HCT116 (cell line): ENCODE measurements around the gene TMEM9. TPM values are rescaled to one million over a fixed set of nuclear protein-coding genes. Genes with fewer than 3 reads are reported as not detected.

Experiments
- ATAC-seq: fragments of 200-7000 bp; cut with Tn5 transposase; 2 replicates; pipeline ENCODE4 v1.9.1; 2020; ENCODE audit warnings: mild to moderate bottlenecking, moderate library complexity
- BruUV-seq: library from RNA; stranded (reverse); fragments of 400-500 nt; replicated peaks from 2 replicates; lab custom pipeline; 2021; lab: Mats Ljungman, UMichigan
- CTCF ChIA-PET: fragments of 300-600 bp; sonication (Branson Sonifier 250); formaldehyde crosslinking; loops from one replicate; lab custom pipeline; 2021; ENCODE audit warnings: antibody characterized with exemption; lab: Charles Lee
- POLR2A ChIA-PET: fragments of 300-600, 350-600 bp; sonication (Branson Sonifier 250); formaldehyde crosslinking; loops from one replicate; lab custom pipeline; 2021; ENCODE audit warnings: antibody characterized with exemption; lab: Charles Lee
- RAD21 ChIA-PET, 2 experiments: fragments of 300-600 bp; sonication (Branson Sonifier 250); formaldehyde crosslinking; loops; one replicate each; lab custom pipeline; 2023; ENCODE audit warnings: low total read pairs in 2 of 2; ENCODE audit not compliant: uncharacterized antibody in 2 of 2, unreplicated experiment in 2 of 2, low non-redundant PET in 1 of 2; lab: Charles Lee
- DNase-seq: peaks from one replicate; pipeline ENCODE4 v3.0.0-alpha.2; 2010; ENCODE audit warnings: low read depth, low spot score
- H2AFZ ChIP-seq: fragments of 200-600 bp; shearing (Covaris generic), sonication (generic); 2 replicates; pipeline ENCODE4 v1.6.1; 2017; ENCODE audit warnings: low read depth, mixed run types, mixed read lengths, antibody characterized with exemption, low read length; ENCODE audit not compliant: poor library complexity, severe bottlenecking
- H3K27ac ChIP-seq: 2 replicates; pipeline ENCODE4 v1.5.1; 2012; ENCODE audit warnings: low read depth, low read length
- H3K27me3 ChIP-seq: fragments of 200-600 bp; sonication (generic); 2 replicates; pipeline ENCODE4 v1.6.1; 2016; ENCODE audit warnings: mixed run types, low read length, mixed read lengths; ENCODE audit not compliant: insufficient read depth
- H3K36me3 ChIP-seq, 2 experiments: fragments of 200-500 bp in 1 of 2; fragments of 200-600 bp in 1 of 2; sonication (Bioruptor generic) in 1 of 2; sonication (generic) in 1 of 2; 2 replicates each; pipeline versions ENCODE4 v1.5.1 to v1.6.1; 2014 to 2016; ENCODE audit warnings: low read length in 2 of 2, inconsistent platforms in 1 of 2, mixed read lengths in 1 of 2, mixed run types in 1 of 2; ENCODE audit not compliant: insufficient read depth in 2 of 2, control insufficient read depth in 1 of 2
- H3K4me1 ChIP-seq, 2 experiments: fragments of 200-600 bp in 1 of 2; sonication (generic) in 1 of 2; 2 replicates each; pipeline versions ENCODE4 v1.5.1 to v1.6.1; 2012 to 2017; ENCODE audit warnings: low read length in 2 of 2, inconsistent platforms in 1 of 2, mild to moderate bottlenecking in 1 of 2, mixed read lengths in 1 of 2, mixed run types in 1 of 2, moderate library complexity in 1 of 2; ENCODE audit not compliant: insufficient read depth in 2 of 2, control insufficient read depth in 1 of 2
- H3K4me2 ChIP-seq: fragments of 200-600 bp; sonication (generic); 2 replicates; pipeline ENCODE4 v1.6.1; 2017; ENCODE audit warnings: mixed run types, low read length, mixed read lengths
- H3K4me3 ChIP-seq, 2 experiments: fragments of 200-600 bp in 1 of 2; sonication (generic) in 1 of 2; replicated peaks in 1 of 2; 2 replicates each; pipeline ENCODE4 v1.5.1; 2011 to 2016; ENCODE audit warnings: low read length in 2 of 2, control low read depth in 1 of 2, low read depth in 1 of 2, mild to moderate bottlenecking in 1 of 2, mixed read lengths in 1 of 2, mixed run types in 1 of 2
- H3K79me2 ChIP-seq: fragments of 200-600 bp; sonication (generic); 2 replicates; pipeline ENCODE4 v1.6.1; 2017; ENCODE audit warnings: mild to moderate bottlenecking, mixed run types, low read length, moderate library complexity, mixed read lengths; ENCODE audit not compliant: insufficient read depth
- H3K9ac ChIP-seq: fragments of 200-600 bp; sonication (generic); 2 replicates; pipeline ENCODE4 v1.6.1; 2016; ENCODE audit warnings: low read length, mixed read lengths
- H3K9me2 ChIP-seq: fragments of 200-600 bp; sonication (generic), shearing (Covaris generic); 2 replicates; pipeline ENCODE4 v1.6.1; 2017; ENCODE audit warnings: mixed run types, mild to moderate bottlenecking, moderate library complexity; ENCODE audit not compliant: insufficient read depth
- H3K9me3 ChIP-seq, 2 experiments: fragments of 200-500 bp in 1 of 2; fragments of 200-600 bp in 1 of 2; sonication (Bioruptor generic) in 1 of 2; sonication (generic) in 1 of 2; 2 replicates each; pipeline ENCODE4 v1.6.1; 2014 to 2017; ENCODE audit warnings: low read length in 2 of 2, mixed read lengths in 2 of 2, inconsistent platforms in 1 of 2, low read depth in 1 of 2, mild to moderate bottlenecking in 1 of 2, mixed run types in 1 of 2, moderate library complexity in 1 of 2; ENCODE audit not compliant: control insufficient read depth in 1 of 2, insufficient read depth in 1 of 2
- H4K20me1 ChIP-seq: fragments of 200-600 bp; sonication (generic), shearing (Covaris generic); 2 replicates; pipeline ENCODE4 v1.6.1; 2017; ENCODE audit warnings: mixed run types, mild to moderate bottlenecking, moderate library complexity; ENCODE audit not compliant: insufficient read depth
- ATF3 ChIP-seq: IDR thresholded peaks from 2 replicates; pipeline ENCODE4 v1.6.1; 2012
- CBX3 ChIP-seq: IDR thresholded peaks from 2 replicates; pipeline ENCODE4 v1.6.1; 2012; ENCODE audit warnings: low read depth
- CEBPB ChIP-seq: IDR thresholded peaks from 2 replicates; pipeline ENCODE4 v1.6.1; 2012; ENCODE audit warnings: low read depth
- CTCF ChIP-seq, 3 experiments: fragments of 200-600 bp in 1 of 3; sonication (generic) in 1 of 3; IDR thresholded peaks in 2 of 3; conservative IDR thresholded peaks in 1 of 3; 2 replicates each; pipeline ENCODE4 v1.5.1; 2012 to 2017; ENCODE audit warnings: low read depth in 2 of 3, low read length in 2 of 3, antibody characterized with exemption in 1 of 3, borderline replicate concordance in 1 of 3, control low read depth in 1 of 3, mild to moderate bottlenecking in 1 of 3, mixed read lengths in 1 of 3, mixed run types in 1 of 3, moderate library complexity in 1 of 3; ENCODE audit not compliant: insufficient read depth in 1 of 3
- EGR1 ChIP-seq: IDR thresholded peaks from 2 replicates; pipeline ENCODE4 v1.6.1; 2012; ENCODE audit warnings: low read depth
- ELF1 ChIP-seq: IDR thresholded peaks from 2 replicates; pipeline ENCODE4 v1.6.1; 2012; ENCODE audit warnings: low read depth, borderline replicate concordance
- EZH2 ChIP-seq: fragments of 200-600 bp; sonication (generic); IDR thresholded peaks from 2 replicates; pipeline ENCODE4 v1.6.1; 2017; ENCODE audit warnings: antibody characterized with exemption, mixed run types
- EZH2phosphoT487 ChIP-seq: fragments of 200-600 bp; IDR thresholded peaks from 2 replicates; pipeline ENCODE4 v1.6.1; 2018; ENCODE audit warnings: antibody characterized with exemption, borderline replicate concordance
- POLR2A ChIP-seq: IDR thresholded peaks from 2 replicates; pipeline ENCODE4 v1.7.0; 2011; ENCODE audit warnings: borderline replicate concordance; ENCODE audit not compliant: insufficient read depth, insufficient read length; ENCODE audit errors: extremely low read depth
- POLR2AphosphoS5 ChIP-seq: IDR thresholded peaks from 2 replicates; pipeline ENCODE4 v1.6.1; 2011; ENCODE audit warnings: mild to moderate bottlenecking, low read depth, low read length, moderate library complexity
- RAD21 ChIP-seq: IDR thresholded peaks from 2 replicates; pipeline ENCODE4 v1.6.1; 2012; ENCODE audit warnings: low read depth, mild to moderate bottlenecking
- REST ChIP-seq: IDR thresholded peaks from 2 replicates; pipeline ENCODE4 v1.6.1; 2012; ENCODE audit warnings: low read depth
- SIN3A ChIP-seq: IDR thresholded peaks from 2 replicates; pipeline ENCODE4 v1.6.1; 2012; ENCODE audit warnings: low read depth
- SP1 ChIP-seq: IDR thresholded peaks from 2 replicates; pipeline ENCODE4 v1.6.1; 2012; ENCODE audit warnings: low read depth
- SRF ChIP-seq: IDR thresholded peaks from 2 replicates; pipeline ENCODE4 v1.6.1; 2012; ENCODE audit warnings: low read depth
- TCF7L2 ChIP-seq: IDR thresholded peaks from 2 replicates; pipeline ENCODE4 v1.7.0; 2011; ENCODE audit warnings: borderline replicate concordance, inconsistent platforms; ENCODE audit not compliant: insufficient read depth, insufficient read length; ENCODE audit errors: extremely low read depth
- ZBTB33 ChIP-seq: IDR thresholded peaks from 2 replicates; pipeline ENCODE4 v1.6.1; 2011; ENCODE audit warnings: mild to moderate bottlenecking, low read length, moderate library complexity; ENCODE audit not compliant: insufficient replicate concordance; ENCODE audit errors: extremely low read depth
- ZNF274 ChIP-seq: fragments of 200-500 bp; sonication (Bioruptor generic); IDR thresholded peaks from 2 replicates; pipeline ENCODE4 v1.6.1; 2014; ENCODE audit warnings: mild to moderate bottlenecking, low read depth, low read length, inconsistent platforms
- intact Hi-C: fragments of 100-400 bp; cut with micrococcal nuclease; formaldehyde crosslinking; loops from 2 replicates; pipeline ENCODE4 v1.10.0; 2022
- total RNA-seq: library from RNA; stranded (reverse); gene quantifications from one replicate; pipeline ENCODE4 v1.2.1, GENCODE V29; 2021; ENCODE audit not compliant: unreplicated experiment

Gene TMEM9
- total RNA-seq, 1 experiment from 2014 or later: 66.3 TPM

DNA sequence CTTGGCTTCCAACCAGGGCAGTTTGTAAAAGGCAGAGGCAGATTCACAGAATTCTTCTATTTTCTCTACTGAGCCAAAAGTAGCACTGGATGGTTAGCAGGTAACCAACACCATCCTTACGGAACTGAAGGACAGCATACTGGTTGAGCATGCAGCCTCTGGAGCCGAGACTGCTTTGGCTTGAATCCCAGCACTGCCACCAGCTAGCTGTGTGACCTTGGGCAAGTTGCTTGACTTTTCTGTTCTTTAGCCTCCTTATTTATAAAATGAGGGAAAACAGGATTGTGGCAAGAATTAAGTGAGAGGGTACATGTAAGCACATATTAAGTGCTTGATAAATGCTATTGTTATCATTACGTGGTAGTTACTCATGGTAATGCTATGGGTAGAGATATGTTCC is 61.5 kb downstream of the TMEM9 start:
- Histone ChIP-seq H3K9ac (no peak overlapping the region), H3K27me3 (no peaks in the 10 kb centered on the region), H4K20me1 (no peaks in the 10 kb centered on the region), H3K9me3 (no peaks in the 10 kb centered on the region), H2AFZ (no peak overlapping the region), H3K4me3 (no peak overlapping the region), H3K36me3 (no peaks in the 10 kb centered on the region), H3K9me2 (no peaks in the 10 kb centered on the region), H3K4me1 (no peaks in the 10 kb centered on the region; a peak in 1 of 4 replicates)
- no peak for DNase-seq
- ChIA-PET RAD21 (no interaction called here), POLR2A (no interaction called here), CTCF (no interaction called here)
- no peak for ATAC-seq
- intact Hi-C loops: no loop called here
- TF ChIP-seq CEBPB (no peak), ATF3 (no peak), REST (no peak), SRF (no peak), EZH2 (no peak), ZBTB33 (no peak), SIN3A (no peak), RAD21 (no peak), EZH2phosphoT487 (no peak), CBX3 (no peak), ZNF274 (no peak), TCF7L2 (no peak), CTCF (IDR thresholded peaks at IDR 0.05 in 2 of 3, conservative IDR thresholded peaks at IDR 0.05 in 1 of 3; ENCODE audit: borderline replicate concordance in 1 of 3, insufficient read depth in 1 of 3, low read depth in 2 of 3, low read length in 2 of 3) (no peak), EGR1 (no peak), ELF1 (no peak), SP1 (no peak), POLR2A (no peak), POLR2AphosphoS5 (no peak)
- TF ChIP-seq, all 23 proteins: peak for 0
- no TSS peak for BruUV-seq
- Histone ChIP-seq H3K27ac (no peak overlapping the region), H3K79me2 (no peaks in the 10 kb centered on the region), H3K4me2 (no peak overlapping the region)
